GM10248 (cell line): Measurements from ENCODE around the gene ACSS1.

Source experiments
- CTCF ChIA-PET: fragments of 300-600 bp; sonication (Branson Sonifier 250); formaldehyde crosslinking; extraction: SDS; loops from one replicate; lab custom pipeline; 2021; ENCODE audit warnings: antibody characterized with exemption; lab: Yijun Ruan, JAX
- POLR2A ChIA-PET: fragments of 350-650 bp; sonication (Branson Sonifier 250); formaldehyde crosslinking; extraction: SDS; loops from one replicate; lab custom pipeline; 2020; ENCODE audit warnings: antibody characterized with exemption; lab: Yijun Ruan, JAX
- DNase-seq: peaks from one replicate; pipeline ENCODE4 v3.0.0; 2012; ENCODE audit errors: extremely low spot score
- CTCF ChIP-seq: IDR thresholded peaks from 2 replicates; pipeline ENCODE4 v1.5.1; 2012; ENCODE audit warnings: mild to moderate bottlenecking, low read depth; ENCODE audit errors: extremely low read depth, missing control alignments, control extremely low read depth

The ACSS1 gene

GRCh38 chr20:24978513-24978912 lies 79.4 kb downstream of the ACSS1 start:
- no peak for DNase-seq
- no peak for TF ChIP-seq CTCF
- ChIA-PET POLR2A (no interaction called here), CTCF (interaction anchor here (1.1 to 1.7 kb wide), 3 partner anchors 10 to 61 kb away, joined by 3 to 5 read pairs (median 4); no protein-coding TSS in a partner anchor)

GRCh38 chr20:24977797-24978196 lies 80.1 kb downstream of the ACSS1 start:
- no peak for DNase-seq
- CTCF ChIA-PET = interaction anchor here (1.1 to 1.7 kb wide), 5 partner anchors 11 to 60 kb away, joined by 3 to 5 read pairs (median 4); no protein-coding TSS in a partner anchor
- POLR2A ChIA-PET = no interaction called here
- no peak for TF ChIP-seq CTCF

- POLR2A ChIA-PET = no interaction called here
- no peak for DNase-seq
- CTCF ChIA-PET = interaction anchor here (1.2 to 1.7 kb wide), 3 partner anchors 11 to 47 kb away, joined by 4 to 5 read pairs (median 4); no protein-coding TSS in a partner anchor
- no peak for TF ChIP-seq CTCF
Observed at GRCh38 chr20:24977336-24977735, 80.6 kb downstream of the ACSS1 start.

- ChIA-PET POLR2A (no interaction called here), CTCF (no interaction called here)
- DNase-seq = no peak
- TF ChIP-seq CTCF = no peak
Observed at GRCh38 chr20:24972341-24972740, 85.6 kb downstream of the ACSS1 start.

GRCh38 chr20:24971376-24972101 lies 86.4 kb downstream of the ACSS1 start:
- POLR2A ChIA-PET = no interaction called here
- CTCF ChIA-PET = no interaction called here
- no peak for DNase-seq
- TF ChIP-seq CTCF = no peak

- TF ChIP-seq CTCF = no peak
- POLR2A ChIA-PET = no interaction called here
- CTCF ChIA-PET = no interaction called here
- DNase-seq = no peak
Observed at GRCh38 chr20:24970754-24971153, 87.2 kb downstream of the ACSS1 start.
